Endothelial cell of umbilical vein (primary cell): ENCODE measurements around the gene PTPDC1.

Experiments used
- CTCF ChIP-seq, 2 donors: IDR thresholded peaks; 1 replicate in 1 of 2; 2 replicates in 1 of 2; pipeline ENCODE4 v1.5.1; 2011; ENCODE audit warnings: low read length in 2 of 2, mild to moderate bottlenecking in 2 of 2, moderate library complexity in 2 of 2, control low read depth in 1 of 2, inconsistent platforms in 1 of 2, low read depth in 1 of 2; ENCODE audit not compliant: insufficient read depth in 1 of 2; ENCODE audit errors: extremely low read depth in 1 of 2
- MAX ChIP-seq: IDR thresholded peaks from 2 replicates; pipeline ENCODE4 v1.6.1; 2011; ENCODE audit not compliant: insufficient read depth, insufficient read length

- TF ChIP-seq CTCF (IDR thresholded peaks at IDR 0.05; ENCODE audit: extremely low read depth in 1 of 2, insufficient read depth in 1 of 2, low read depth in 1 of 2, low read length in 2 of 2) (no peak), MAX (no peak)
These were observed 56.8 kb downstream of the PTPDC1 start for GRCh38 chr9:94140791-94141790.
